ENCODE measurements around the gene NCKAP1. TPM values are rescaled to one million over a fixed set of nuclear protein-coding genes. Genes with fewer than 3 reads are reported as not detected.

Gene NCKAP1
- total and polyA plus RNA-seq, 2 of the 4 experiments (the other 2 are of a cell fraction): 91.1 to 160 TPM

- Histone ChIP-seq H2AK5ac (ENCODE audit: low read depth, low read length) (no peak overlapping the region), H3K36me3 (ENCODE audit: control insufficient read depth, insufficient read depth, low read length) (no peaks in the 10 kb centered on the region), H2AFZ (replicated peaks; ENCODE audit: low read length, poor library complexity) (no peak overlapping the region), H2BK15ac (ENCODE audit: low read depth, low read length) (no peak overlapping the region), H3K9ac (ENCODE audit: low read depth, low read length) (no peak overlapping the region), H2BK20ac (ENCODE audit: low read depth, low read length) (no peak overlapping the region), H3K14ac (replicated peaks; ENCODE audit: low read depth, low read length) (no peak overlapping the region), H3K27me3 (ENCODE audit: control insufficient read depth, insufficient read depth, low read length) (no peaks in the 10 kb centered on the region), H3K56ac (ENCODE audit: extremely low read depth, insufficient read depth, low read length) (no peak overlapping the region), H3K9me3 (ENCODE audit: control insufficient read depth, insufficient read depth, low read length) (no peaks in the 10 kb centered on the region), H3K23ac (ENCODE audit: low read depth, low read length) (no peak overlapping the region), H4K91ac (ENCODE audit: insufficient read depth, low read depth, low read length) (no peak overlapping the region), H3K9me1 (ENCODE audit: insufficient read depth, low read length) (0 out of 2 replicates have a peak, but pooled peaks cover 4% of the 10 kb centered on the region), H3K4me2 (ENCODE audit: low read depth, low read length) (no peak overlapping the region), H4K5ac (ENCODE audit: low read depth, low read length) (no peak overlapping the region), H3K4me3 (ENCODE audit: insufficient read depth, low read depth, low read length) (no peak overlapping the region), H3K4me1 (ENCODE audit: control insufficient read depth, insufficient read depth, low read length) (peaks cover 3% of the 10 kb centered on the region; the same call in 1 of the 2 replicates), H2BK120ac (ENCODE audit: low read depth, low read length) (no peak overlapping the region), H3K79me1 (ENCODE audit: low read depth in 1 of 2, low read length in 2 of 2) (no peaks in the 10 kb centered on the region), H3K27ac (ENCODE audit: insufficient read depth, low read length) (no peak overlapping the region), H4K8ac (ENCODE audit: low read depth in 2 of 2, low read length in 2 of 2) (no peak overlapping the region), H2BK5ac (ENCODE audit: low read depth, low read length, poor library complexity, severe bottlenecking) (no peak overlapping the region), H3K18ac (ENCODE audit: low read depth, low read length) (no peak overlapping the region), H3K4ac (ENCODE audit: low read depth, low read length) (no peak overlapping the region), H4K20me1 (ENCODE audit: insufficient read depth, low read length) (no peaks in the 10 kb centered on the region), H2AK9ac (replicated peaks; ENCODE audit: low read depth, low read length, poor library complexity) (no peak overlapping the region)
- TF ChIP-seq BHLHE40 (IDR thresholded peaks at IDR 0.05; ENCODE audit: low read depth, low read length): no peak
- ChIA-PET CTCF (no interaction called here), POLR2A (ENCODE audit: unreplicated experiment) (no interaction called here)
- intact Hi-C loops (cut with micrococcal nuclease): no loop called here
- no TSS peak for BruUV-seq (replicated peaks)
- in situ Hi-C loops (cut with MboI; ENCODE audit: low sequenced_read_pairs): no loop called here
- DNase-seq (no peak), ATAC-seq (ENCODE audit: low read depth) (no peak)
- dilution Hi-C loops (cut with HindIII; ENCODE audit: low sequenced_read_pairs, unreplicated experiment): no loop called here
Observed at GRCh38 chr2:182863642-182864041, 174.6 kb downstream of the NCKAP1 start.
